Lower leg skin (tissue), 3 donors: ENCODE results near the gene HOXD10.

Source experiments
- POLR2A ChIP-seq, 2 donors: fragments of 450-650 bp; IDR thresholded peaks; one replicate each; pipeline ENCODE4 v1.6.1; 2016 to 2017; ENCODE audit warnings: antibody characterized with exemption in 2 of 2, mild to moderate bottlenecking in 1 of 2, moderate library complexity in 1 of 2
- TF ChIP-seq, protein P1 (sequence below), 3 donors: fragments of 450-650 bp; IDR thresholded peaks; one replicate each; pipeline ENCODE4 v1.5.1; 2016; ENCODE audit warnings: antibody characterized with exemption in 3 of 3, mild to moderate bottlenecking in 3 of 3, moderate library complexity in 2 of 3

DNA sequence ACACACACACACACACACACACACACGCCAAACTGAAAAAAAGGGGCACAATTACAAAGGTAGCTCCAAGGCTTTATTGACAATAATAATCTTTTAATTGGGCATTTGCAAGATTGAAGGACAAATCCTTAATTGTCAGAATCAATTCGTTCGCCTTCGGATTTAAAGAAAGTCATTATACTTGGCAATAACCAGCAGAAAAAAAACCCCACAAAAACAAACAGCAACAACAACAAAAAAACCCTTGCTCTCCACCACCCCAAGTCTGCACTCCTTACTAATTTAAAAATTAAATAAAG is 11.1 kb downstream of the HOXD10 start:
- TF ChIP-seq, protein P1, sequence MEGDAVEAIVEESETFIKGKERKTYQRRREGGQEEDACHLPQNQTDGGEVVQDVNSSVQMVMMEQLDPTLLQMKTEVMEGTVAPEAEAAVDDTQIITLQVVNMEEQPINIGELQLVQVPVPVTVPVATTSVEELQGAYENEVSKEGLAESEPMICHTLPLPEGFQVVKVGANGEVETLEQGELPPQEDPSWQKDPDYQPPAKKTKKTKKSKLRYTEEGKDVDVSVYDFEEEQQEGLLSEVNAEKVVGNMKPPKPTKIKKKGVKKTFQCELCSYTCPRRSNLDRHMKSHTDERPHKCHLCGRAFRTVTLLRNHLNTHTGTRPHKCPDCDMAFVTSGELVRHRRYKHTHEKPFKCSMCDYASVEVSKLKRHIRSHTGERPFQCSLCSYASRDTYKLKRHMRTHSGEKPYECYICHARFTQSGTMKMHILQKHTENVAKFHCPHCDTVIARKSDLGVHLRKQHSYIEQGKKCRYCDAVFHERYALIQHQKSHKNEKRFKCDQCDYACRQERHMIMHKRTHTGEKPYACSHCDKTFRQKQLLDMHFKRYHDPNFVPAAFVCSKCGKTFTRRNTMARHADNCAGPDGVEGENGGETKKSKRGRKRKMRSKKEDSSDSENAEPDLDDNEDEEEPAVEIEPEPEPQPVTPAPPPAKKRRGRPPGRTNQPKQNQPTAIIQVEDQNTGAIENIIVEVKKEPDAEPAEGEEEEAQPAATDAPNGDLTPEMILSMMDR (IDR thresholded peaks at IDR 0.05), result no peak
- no peak for TF ChIP-seq POLR2A (IDR thresholded peaks at IDR 0.05)
